WTC11 (cell line): ENCODE results near the gene TPGS1. TPM values are rescaled to one million over a fixed set of nuclear protein-coding genes. Genes with fewer than 3 reads are reported as not detected.

ENCODE experiments used
- ATAC-seq: fragments of 200-7000 bp; cut with Tn5 transposase; 2 replicates; pipeline ENCODE4 v1.10.0; 2021; ENCODE audit warnings: mild to moderate bottlenecking, moderate library complexity
- CTCF ChIA-PET: fragments of 300-600 bp; sonication (Branson Sonifier 250); formaldehyde crosslinking; loops from one replicate; lab custom pipeline; 2021; ENCODE audit warnings: antibody characterized with exemption; lab: Charles Lee
- POLR2A ChIA-PET: fragments of 350-600 bp; sonication (Branson Sonifier 250); formaldehyde crosslinking; loops from one replicate; lab custom pipeline; 2021; ENCODE audit warnings: antibody characterized with exemption; lab: Charles Lee
- DNase-seq: peaks from one replicate; pipeline ENCODE4 v3.0.0; 2021; ENCODE audit warnings: low spot score
- H3K27ac Mint-ChIP-seq: 2 replicates; pipeline ENCODE4 v1.8.0; 2021; ENCODE audit warnings: mixed read lengths
- H3K27me3 Mint-ChIP-seq: 2 replicates; pipeline ENCODE4 v1.8.0; 2021; ENCODE audit warnings: low read depth, mild to moderate bottlenecking, moderate library complexity, mixed read lengths
- H3K36me3 Mint-ChIP-seq: 2 replicates; pipeline ENCODE4 v1.8.0; 2021; ENCODE audit warnings: mixed read lengths
- H3K4me1 Mint-ChIP-seq: 2 replicates; pipeline ENCODE4 v1.8.0; 2022; ENCODE audit warnings: mixed read lengths
- H3K4me3 Mint-ChIP-seq: 2 replicates; pipeline ENCODE4 v1.8.0; 2021; ENCODE audit warnings: mild to moderate bottlenecking, moderate library complexity, mixed read lengths
- H3K9me3 Mint-ChIP-seq: 2 replicates; pipeline ENCODE4 v1.8.0; 2021; ENCODE audit warnings: mixed read lengths
- ARID4B ChIP-seq: sonication (generic); formaldehyde crosslinking; IDR thresholded peaks from 2 replicates; pipeline ENCODE4 v1.8.0; 2023; ENCODE audit warnings: missing genetic modification reagents, mild to moderate bottlenecking, borderline replicate concordance
- ATF3 ChIP-seq: sonication (generic); formaldehyde crosslinking; conservative IDR thresholded peaks from 2 replicates; pipeline ENCODE4 v1.8.1; 2022; ENCODE audit warnings: mild to moderate bottlenecking, missing genetic modification reagents
- CREB1 ChIP-seq: sonication (generic); formaldehyde crosslinking; IDR thresholded peaks from 2 replicates; pipeline ENCODE4 v1.8.0; 2023; ENCODE audit warnings: mild to moderate bottlenecking, missing genetic modification reagents
- ELF4 ChIP-seq: sonication (generic); formaldehyde crosslinking; IDR thresholded peaks from 2 replicates; pipeline ENCODE4 v1.8.1; 2022; ENCODE audit warnings: low read depth, mild to moderate bottlenecking, moderate library complexity, missing genetic modification reagents
- FOXP4 ChIP-seq: sonication (generic); formaldehyde crosslinking; IDR thresholded peaks from 2 replicates; pipeline ENCODE4 v1.8.0; 2022; ENCODE audit warnings: mild to moderate bottlenecking, missing genetic modification reagents
- GRHL2 ChIP-seq: fragments of 250-450 bp; sonication (Bioruptor Pico); IDR thresholded peaks from 2 replicates; pipeline ENCODE4 v1.8.0; 2022; ENCODE audit warnings: mild to moderate bottlenecking, moderate library complexity; ENCODE audit not compliant: insufficient replicate concordance, severe bottlenecking
- GTF2I ChIP-seq: fragments of 250-450 bp; sonication (Bioruptor Pico); conservative IDR thresholded peaks from 2 replicates; pipeline ENCODE4 v1.4.0; 2021; ENCODE audit warnings: mild to moderate bottlenecking
- HMGA2 ChIP-seq: fragments of 250-450 bp; sonication (Bioruptor Pico); IDR thresholded peaks from 2 replicates; pipeline ENCODE4 v1.4.0; 2021; ENCODE audit warnings: mild to moderate bottlenecking, moderate library complexity
- IRF1 ChIP-seq: sonication (generic); formaldehyde crosslinking; IDR thresholded peaks from 2 replicates; pipeline ENCODE4 v1.8.0; 2023; ENCODE audit warnings: missing genetic modification reagents
- JUN ChIP-seq: sonication (generic); formaldehyde crosslinking; IDR thresholded peaks from 2 replicates; pipeline ENCODE4 v1.8.0; 2023; ENCODE audit warnings: mild to moderate bottlenecking, missing genetic modification reagents
- MXD4 ChIP-seq: fragments of 250-450 bp; sonication (Bioruptor Pico); IDR thresholded peaks from 2 replicates; pipeline ENCODE4 v1.8.0; 2021; ENCODE audit warnings: mild to moderate bottlenecking, moderate library complexity, borderline replicate concordance
- NFATC4 ChIP-seq: fragments of 250-450 bp; sonication (Bioruptor Pico); IDR thresholded peaks from 2 replicates; pipeline ENCODE4 v1.9.0; 2021; ENCODE audit warnings: mild to moderate bottlenecking
- NFE2L1 ChIP-seq: sonication (generic); formaldehyde crosslinking; IDR thresholded peaks from 2 replicates; pipeline ENCODE4 v1.8.1; 2023; ENCODE audit warnings: missing genetic modification reagents
- NR3C1 ChIP-seq: sonication (generic); formaldehyde crosslinking; conservative IDR thresholded peaks from 2 replicates; pipeline ENCODE4 v1.8.1; 2023; ENCODE audit warnings: low read depth, mild to moderate bottlenecking, missing genetic modification reagents
- TEAD4 ChIP-seq: sonication (generic); formaldehyde crosslinking; IDR thresholded peaks from 2 replicates; pipeline ENCODE4 v1.8.0; 2022; ENCODE audit warnings: mild to moderate bottlenecking, missing genetic modification reagents
- USF2 ChIP-seq: sonication (generic); formaldehyde crosslinking; IDR thresholded peaks from 2 replicates; pipeline ENCODE4 v1.8.1; 2023; ENCODE audit warnings: mild to moderate bottlenecking, missing genetic modification reagents, moderate library complexity
- ZNF121 ChIP-seq: sonication (generic); formaldehyde crosslinking; IDR thresholded peaks from 2 replicates; pipeline ENCODE4 v1.8.0; 2023; ENCODE audit warnings: missing genetic modification reagents
- total RNA-seq: library from RNA; stranded (reverse); gene quantifications from 3 replicates; pipeline ENCODE4 v1.2.3, GENCODE V29; 2021
- TF ChIP-seq, protein P1 (sequence below): sonication (generic); formaldehyde crosslinking; IDR thresholded peaks from 2 replicates; pipeline ENCODE4 v1.8.0; 2023; ENCODE audit warnings: mild to moderate bottlenecking, missing genetic modification reagents
- TF ChIP-seq, protein P2 (sequence below): fragments of 250-450 bp; sonication (Bioruptor Pico); IDR thresholded peaks from 2 replicates; pipeline ENCODE4 v1.8.0; 2021; ENCODE audit warnings: mild to moderate bottlenecking
- TF ChIP-seq, protein P3 (sequence below): sonication (generic); formaldehyde crosslinking; IDR thresholded peaks from 2 replicates; pipeline ENCODE4 v1.8.1; 2022; ENCODE audit warnings: mild to moderate bottlenecking, moderate library complexity, missing genetic modification reagents
- TF ChIP-seq, protein P4 (sequence below): sonication (generic); formaldehyde crosslinking; IDR thresholded peaks from 2 replicates; pipeline ENCODE4 v1.8.0; 2022; ENCODE audit warnings: mild to moderate bottlenecking, missing genetic modification reagents

Gene TPGS1
- total RNA-seq, 1 experiment from 2014 or later = 18.8 TPM

- TF ChIP-seq, protein P1, sequence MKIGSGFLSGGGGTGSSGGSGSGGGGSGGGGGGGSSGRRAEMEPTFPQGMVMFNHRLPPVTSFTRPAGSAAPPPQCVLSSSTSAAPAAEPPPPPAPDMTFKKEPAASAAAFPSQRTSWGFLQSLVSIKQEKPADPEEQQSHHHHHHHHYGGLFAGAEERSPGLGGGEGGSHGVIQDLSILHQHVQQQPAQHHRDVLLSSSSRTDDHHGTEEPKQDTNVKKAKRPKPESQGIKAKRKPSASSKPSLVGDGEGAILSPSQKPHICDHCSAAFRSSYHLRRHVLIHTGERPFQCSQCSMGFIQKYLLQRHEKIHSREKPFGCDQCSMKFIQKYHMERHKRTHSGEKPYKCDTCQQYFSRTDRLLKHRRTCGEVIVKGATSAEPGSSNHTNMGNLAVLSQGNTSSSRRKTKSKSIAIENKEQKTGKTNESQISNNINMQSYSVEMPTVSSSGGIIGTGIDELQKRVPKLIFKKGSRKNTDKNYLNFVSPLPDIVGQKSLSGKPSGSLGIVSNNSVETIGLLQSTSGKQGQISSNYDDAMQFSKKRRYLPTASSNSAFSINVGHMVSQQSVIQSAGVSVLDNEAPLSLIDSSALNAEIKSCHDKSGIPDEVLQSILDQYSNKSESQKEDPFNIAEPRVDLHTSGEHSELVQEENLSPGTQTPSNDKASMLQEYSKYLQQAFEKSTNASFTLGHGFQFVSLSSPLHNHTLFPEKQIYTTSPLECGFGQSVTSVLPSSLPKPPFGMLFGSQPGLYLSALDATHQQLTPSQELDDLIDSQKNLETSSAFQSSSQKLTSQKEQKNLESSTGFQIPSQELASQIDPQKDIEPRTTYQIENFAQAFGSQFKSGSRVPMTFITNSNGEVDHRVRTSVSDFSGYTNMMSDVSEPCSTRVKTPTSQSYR = no peak
- TF ChIP-seq, protein P2, sequence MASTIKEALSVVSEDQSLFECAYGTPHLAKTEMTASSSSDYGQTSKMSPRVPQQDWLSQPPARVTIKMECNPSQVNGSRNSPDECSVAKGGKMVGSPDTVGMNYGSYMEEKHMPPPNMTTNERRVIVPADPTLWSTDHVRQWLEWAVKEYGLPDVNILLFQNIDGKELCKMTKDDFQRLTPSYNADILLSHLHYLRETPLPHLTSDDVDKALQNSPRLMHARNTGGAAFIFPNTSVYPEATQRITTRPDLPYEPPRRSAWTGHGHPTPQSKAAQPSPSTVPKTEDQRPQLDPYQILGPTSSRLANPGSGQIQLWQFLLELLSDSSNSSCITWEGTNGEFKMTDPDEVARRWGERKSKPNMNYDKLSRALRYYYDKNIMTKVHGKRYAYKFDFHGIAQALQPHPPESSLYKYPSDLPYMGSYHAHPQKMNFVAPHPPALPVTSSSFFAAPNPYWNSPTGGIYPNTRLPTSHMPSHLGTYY = no peak
- TF ChIP-seq CREB1 (no peak), FOXP4 (no peak), ZNF121 (CRISPR knock-in tag) (no peak), ATF3 (no peak), MXD4 (CRISPR knock-in tag) (no peak)
- TF ChIP-seq, protein P3, sequence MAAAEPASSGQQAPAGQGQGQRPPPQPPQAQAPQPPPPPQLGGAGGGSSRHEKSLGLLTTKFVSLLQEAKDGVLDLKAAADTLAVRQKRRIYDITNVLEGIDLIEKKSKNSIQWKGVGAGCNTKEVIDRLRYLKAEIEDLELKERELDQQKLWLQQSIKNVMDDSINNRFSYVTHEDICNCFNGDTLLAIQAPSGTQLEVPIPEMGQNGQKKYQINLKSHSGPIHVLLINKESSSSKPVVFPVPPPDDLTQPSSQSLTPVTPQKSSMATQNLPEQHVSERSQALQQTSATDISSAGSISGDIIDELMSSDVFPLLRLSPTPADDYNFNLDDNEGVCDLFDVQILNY = no peak
- TF ChIP-seq, protein P4, sequence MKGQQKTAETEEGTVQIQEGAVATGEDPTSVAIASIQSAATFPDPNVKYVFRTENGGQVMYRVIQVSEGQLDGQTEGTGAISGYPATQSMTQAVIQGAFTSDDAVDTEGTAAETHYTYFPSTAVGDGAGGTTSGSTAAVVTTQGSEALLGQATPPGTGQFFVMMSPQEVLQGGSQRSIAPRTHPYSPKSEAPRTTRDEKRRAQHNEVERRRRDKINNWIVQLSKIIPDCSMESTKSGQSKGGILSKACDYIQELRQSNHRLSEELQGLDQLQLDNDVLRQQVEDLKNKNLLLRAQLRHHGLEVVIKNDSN (CRISPR knock-in tag) = no peak
Observed at GRCh38 chr19:556611-557382, 49.5 kb downstream of the TPGS1 start (continued).

DNA sequence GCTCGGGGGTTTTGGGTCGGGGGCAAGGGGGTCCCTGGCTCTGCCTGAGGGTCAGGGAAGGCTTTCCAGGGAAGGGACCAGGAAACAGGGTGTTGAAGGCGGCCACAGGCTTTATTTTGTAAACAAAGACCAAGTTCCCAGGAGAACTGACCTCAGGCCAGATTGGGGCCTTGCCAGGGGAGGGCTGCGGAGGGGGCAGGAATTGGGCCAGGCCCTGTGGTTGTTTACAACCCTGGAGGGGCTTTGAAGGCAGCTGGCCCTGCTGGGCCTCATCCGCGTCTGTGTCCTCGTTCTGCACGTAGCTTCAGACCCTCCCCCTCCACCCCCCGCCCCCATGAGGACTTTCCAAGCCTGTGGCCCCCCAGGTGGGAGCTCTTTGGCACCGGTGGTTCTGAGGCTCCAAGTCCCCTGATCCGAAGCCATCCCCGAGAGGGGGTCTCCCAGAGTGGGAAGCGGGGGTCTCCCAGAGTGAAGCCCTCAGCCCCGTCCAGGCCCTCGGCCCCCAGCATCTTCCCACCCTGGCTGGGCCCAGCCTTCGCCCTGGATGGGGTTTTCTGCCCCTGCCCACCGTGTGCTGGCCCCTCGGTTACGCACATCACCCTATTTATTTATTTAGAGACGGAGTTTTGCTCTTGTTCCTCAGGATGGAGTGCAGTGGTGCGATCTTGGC lies 51.6 kb downstream of the TPGS1 start:
- Mint-ChIP-seq H3K27me3 (peaks cover 14% of the 10 kb centered on the region), H3K4me3 (no peak overlapping the region), H3K9me3 (peaks cover 7% of the 10 kb centered on the region), H3K4me1 (peaks cover 7% of the 10 kb centered on the region), H3K27ac (no peak overlapping the region), H3K36me3 (peaks cover 7% of the 10 kb centered on the region)
- ATAC-seq = no peak
- POLR2A ChIA-PET = interaction anchor here (0.7 kb wide), 1 partner anchor 721 kb away, joined by 3 read pairs; no protein-coding TSS in a partner anchor
- CTCF ChIA-PET = no interaction called here
- no peak for DNase-seq
- TF ChIP-seq USF2 = no peak
- no peak for TF ChIP-seq NFATC4 (CRISPR knock-in tag)
- TF ChIP-seq GTF2I (CRISPR knock-in tag) = no peak
- TF ChIP-seq JUN (CRISPR knock-in tag) = no peak
- no peak for TF ChIP-seq TEAD4 (CRISPR knock-in tag)
- no peak for TF ChIP-seq NFE2L1
- no peak for TF ChIP-seq ELF4 (CRISPR knock-in tag)
- no peak for TF ChIP-seq NR3C1 (CRISPR knock-in tag)
- TF ChIP-seq IRF1 = no peak
- TF ChIP-seq HMGA2 (CRISPR knock-in tag) = no peak
- TF ChIP-seq GRHL2 (CRISPR knock-in tag) = no peak
- TF ChIP-seq ARID4B = no peak
